ENCODE measurements around the gene SLC25A44.

Gene SLC25A44

DNA sequence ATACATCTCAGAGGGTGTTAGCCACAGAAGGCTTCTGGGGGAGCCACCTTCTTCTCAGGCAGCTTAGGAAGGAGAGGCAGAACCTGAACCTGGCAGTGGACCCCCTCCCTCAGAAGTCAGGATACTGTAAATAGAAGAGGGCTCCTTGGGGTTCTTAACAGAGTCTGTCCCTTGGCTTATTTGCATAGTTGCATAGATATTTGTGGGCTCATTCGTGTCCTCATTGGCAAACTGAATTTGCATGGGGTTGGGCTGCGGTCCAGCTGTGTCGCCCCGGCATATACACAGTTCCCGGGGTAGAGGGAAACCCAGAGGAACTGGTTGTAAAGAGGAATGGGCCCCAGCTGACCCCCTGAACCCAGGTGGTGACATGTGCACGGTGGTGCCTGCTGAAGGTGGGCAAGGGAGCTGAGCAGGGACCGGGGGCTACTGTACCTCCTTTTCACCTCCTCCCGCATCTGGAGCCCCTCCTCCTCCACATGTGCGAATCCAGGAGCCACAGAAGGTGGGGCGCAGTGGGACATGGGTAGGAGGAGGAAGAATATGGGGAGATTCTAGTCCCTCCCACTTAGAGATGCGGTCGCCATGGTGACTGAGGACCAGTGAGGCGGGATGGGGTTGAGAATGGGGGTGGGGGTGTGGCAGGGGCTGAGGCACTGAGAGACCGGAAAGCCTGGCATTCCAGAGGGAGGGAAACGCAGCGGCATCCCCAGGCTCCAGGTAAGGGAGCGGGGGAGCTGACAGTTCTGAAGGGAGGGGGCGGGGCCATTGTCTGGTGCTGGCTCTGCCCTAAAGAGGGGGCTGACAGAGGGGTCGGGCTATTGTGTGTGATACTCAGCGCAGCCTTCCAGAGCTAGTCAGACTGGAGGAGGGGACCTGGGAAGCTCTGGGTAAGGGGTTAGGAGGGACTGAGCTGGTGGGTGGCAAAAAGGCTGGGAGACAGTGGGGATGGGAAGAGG lies 44.3 kb upstream of the SLC25A44 start:
- Histone ChIP-seq H2AFZ (ENCODE audit: low read length) (no peak overlapping the region), H3K9me2 (replicated peaks; ENCODE audit: low read depth, low read length) (no peaks in the 10 kb centered on the region), H4K20me1 (ENCODE audit: insufficient read depth, low read length, poor library complexity, severe bottlenecking) (no peaks in the 10 kb centered on the region), H3K36me3 (ENCODE audit: insufficient read depth, low read length) (no peaks in the 10 kb centered on the region), H3K4me3 (ENCODE audit: low read length, poor library complexity, severe bottlenecking) (no peak overlapping the region), H3F3A (ENCODE audit: low read depth) (no peaks in the 10 kb centered on the region), H3K9me3 (ENCODE audit: insufficient read depth, low read depth, low read length) (no peaks in the 10 kb centered on the region), H3K4me2 (ENCODE audit: low read depth, low read length, poor library complexity, severe bottlenecking) (no peak overlapping the region), H3K4me1 (ENCODE audit: insufficient read depth, low read length, poor library complexity, severe bottlenecking) (peaks cover 28% of the 10 kb centered on the region), H3K9ac (ENCODE audit: low read depth, low read length, poor library complexity, severe bottlenecking) (no peak overlapping the region), H3K79me2 (ENCODE audit: insufficient read depth, low read length) (no peaks in the 10 kb centered on the region), H3K27me3 (ENCODE audit: insufficient read depth, low read length, poor library complexity, severe bottlenecking) (no peaks in the 10 kb centered on the region)
- TF ChIP-seq, protein P1, sequence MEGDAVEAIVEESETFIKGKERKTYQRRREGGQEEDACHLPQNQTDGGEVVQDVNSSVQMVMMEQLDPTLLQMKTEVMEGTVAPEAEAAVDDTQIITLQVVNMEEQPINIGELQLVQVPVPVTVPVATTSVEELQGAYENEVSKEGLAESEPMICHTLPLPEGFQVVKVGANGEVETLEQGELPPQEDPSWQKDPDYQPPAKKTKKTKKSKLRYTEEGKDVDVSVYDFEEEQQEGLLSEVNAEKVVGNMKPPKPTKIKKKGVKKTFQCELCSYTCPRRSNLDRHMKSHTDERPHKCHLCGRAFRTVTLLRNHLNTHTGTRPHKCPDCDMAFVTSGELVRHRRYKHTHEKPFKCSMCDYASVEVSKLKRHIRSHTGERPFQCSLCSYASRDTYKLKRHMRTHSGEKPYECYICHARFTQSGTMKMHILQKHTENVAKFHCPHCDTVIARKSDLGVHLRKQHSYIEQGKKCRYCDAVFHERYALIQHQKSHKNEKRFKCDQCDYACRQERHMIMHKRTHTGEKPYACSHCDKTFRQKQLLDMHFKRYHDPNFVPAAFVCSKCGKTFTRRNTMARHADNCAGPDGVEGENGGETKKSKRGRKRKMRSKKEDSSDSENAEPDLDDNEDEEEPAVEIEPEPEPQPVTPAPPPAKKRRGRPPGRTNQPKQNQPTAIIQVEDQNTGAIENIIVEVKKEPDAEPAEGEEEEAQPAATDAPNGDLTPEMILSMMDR (conservative IDR thresholded peaks at IDR 0.05; ENCODE audit: low read length): no peak
- TF ChIP-seq EZH2phosphoT487 (IDR thresholded peaks at IDR 0.05; ENCODE audit: borderline replicate concordance): no peak

DNA sequence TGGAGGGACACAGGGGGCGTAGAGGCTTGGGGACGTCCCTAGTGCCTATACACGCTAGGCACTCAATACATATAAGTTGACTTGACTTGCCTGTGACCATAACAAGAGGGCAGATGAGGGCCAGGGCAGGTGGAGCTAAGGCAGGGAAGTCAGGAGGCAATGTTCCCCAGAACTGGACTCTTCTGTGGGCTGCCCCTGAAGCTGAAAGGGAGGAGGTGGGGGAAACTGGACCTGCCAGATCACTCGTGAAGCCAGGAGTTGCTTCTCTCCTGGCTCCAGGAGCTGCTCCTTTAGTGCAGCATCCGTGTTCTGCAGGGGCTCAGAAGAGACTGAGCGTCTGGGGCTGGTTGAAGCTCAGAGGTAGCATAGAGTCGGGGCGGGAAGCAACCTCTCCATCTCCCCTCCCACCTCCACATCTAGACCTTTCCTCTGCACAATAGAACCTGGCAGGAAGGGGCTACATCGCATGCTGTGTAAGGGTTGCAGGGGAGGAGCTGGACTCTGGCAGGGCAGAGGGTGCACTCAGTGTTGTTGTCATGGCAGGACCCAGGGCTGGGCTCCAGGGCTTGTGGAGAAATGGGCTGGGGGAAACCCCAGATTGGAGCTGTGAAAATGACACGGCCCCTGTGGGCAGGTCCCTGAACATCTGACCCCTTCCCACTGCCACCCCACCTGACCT lies 43.4 kb upstream of the SLC25A44 start:
- Histone ChIP-seq H3K4me2 (ENCODE audit: low read depth, low read length, poor library complexity, severe bottlenecking) (no peak overlapping the region), H3K9me3 (ENCODE audit: insufficient read depth, low read depth, low read length) (no peaks in the 10 kb centered on the region), H3K36me3 (ENCODE audit: insufficient read depth, low read length) (no peaks in the 10 kb centered on the region), H3F3A (ENCODE audit: low read depth) (no peaks in the 10 kb centered on the region), H3K9me2 (replicated peaks; ENCODE audit: low read depth, low read length) (no peaks in the 10 kb centered on the region), H3K4me3 (ENCODE audit: low read length, poor library complexity, severe bottlenecking) (no peak overlapping the region), H3K4me1 (ENCODE audit: insufficient read depth, low read length, poor library complexity, severe bottlenecking) (peaks cover 36% of the 10 kb centered on the region), H2AFZ (ENCODE audit: low read length) (no peak overlapping the region), H4K20me1 (ENCODE audit: insufficient read depth, low read length, poor library complexity, severe bottlenecking) (no peaks in the 10 kb centered on the region), H3K9ac (ENCODE audit: low read depth, low read length, poor library complexity, severe bottlenecking) (no peak overlapping the region), H3K79me2 (ENCODE audit: insufficient read depth, low read length) (no peaks in the 10 kb centered on the region), H3K27me3 (ENCODE audit: insufficient read depth, low read length, poor library complexity, severe bottlenecking) (no peaks in the 10 kb centered on the region)
- no peak for TF ChIP-seq EZH2phosphoT487 (IDR thresholded peaks at IDR 0.05; ENCODE audit: borderline replicate concordance)
- TF ChIP-seq, protein P1 (conservative IDR thresholded peaks at IDR 0.05; ENCODE audit: low read length): no peak

DNA sequence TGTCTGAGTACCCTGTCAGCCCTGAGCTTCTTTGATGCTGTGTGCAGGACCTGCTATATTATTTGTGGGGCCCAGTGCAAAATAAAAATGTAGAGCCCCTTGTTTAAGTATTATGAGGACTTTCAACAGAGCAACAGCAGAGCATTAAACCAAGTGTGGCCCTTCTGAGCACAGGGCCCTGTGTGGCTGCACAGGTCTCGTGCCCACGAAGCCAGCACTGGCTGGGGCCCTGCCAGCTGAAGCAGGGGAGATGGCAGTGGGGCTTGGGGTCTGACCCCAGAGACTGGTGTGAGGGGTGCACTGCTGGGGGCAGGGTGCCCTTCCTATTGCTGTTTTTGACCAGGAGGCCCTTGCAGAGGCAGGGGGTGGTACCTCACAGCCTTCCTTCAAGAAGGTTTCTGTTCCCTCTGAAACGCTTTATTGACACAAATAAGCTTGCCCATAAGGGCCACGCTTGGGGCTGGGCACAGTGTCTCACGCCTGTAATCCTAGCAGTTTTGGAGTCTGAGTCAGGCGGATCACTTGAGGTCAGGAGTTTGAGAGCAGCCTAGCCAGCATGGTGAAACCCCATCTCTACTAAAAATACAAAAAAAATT lies 42.7 kb upstream of the SLC25A44 start:
- H3K4me3 ChIP-seq (ENCODE audit: low read length, poor library complexity, severe bottlenecking): no peak overlapping the region

More for the DNA sequence above, 42.7 kb upstream of the SLC25A44 start:
- Histone ChIP-seq H3K27me3 (ENCODE audit: insufficient read depth, low read length, poor library complexity, severe bottlenecking) (no peaks in the 10 kb centered on the region), H3K4me2 (ENCODE audit: low read depth, low read length, poor library complexity, severe bottlenecking) (no peak overlapping the region), H3K9ac (ENCODE audit: low read depth, low read length, poor library complexity, severe bottlenecking) (no peak overlapping the region), H4K20me1 (ENCODE audit: insufficient read depth, low read length, poor library complexity, severe bottlenecking) (no peaks in the 10 kb centered on the region), H3F3A (ENCODE audit: low read depth) (no peaks in the 10 kb centered on the region), H3K79me2 (ENCODE audit: insufficient read depth, low read length) (no peaks in the 10 kb centered on the region), H3K36me3 (ENCODE audit: insufficient read depth, low read length) (no peaks in the 10 kb centered on the region), H3K9me3 (ENCODE audit: insufficient read depth, low read depth, low read length) (no peaks in the 10 kb centered on the region), H3K9me2 (replicated peaks; ENCODE audit: low read depth, low read length) (no peaks in the 10 kb centered on the region), H2AFZ (ENCODE audit: low read length) (no peak overlapping the region), H3K4me1 (ENCODE audit: insufficient read depth, low read length, poor library complexity, severe bottlenecking) (peaks cover 41% of the 10 kb centered on the region)
- TF ChIP-seq, protein P1 (conservative IDR thresholded peaks at IDR 0.05; ENCODE audit: low read length): no peak
- no peak for TF ChIP-seq EZH2phosphoT487 (IDR thresholded peaks at IDR 0.05; ENCODE audit: borderline replicate concordance)
